Fibroblast of lung (primary cell): ENCODE measurements around the gene USP20.

Experiments
- EZH2 ChIP-seq: IDR thresholded peaks from 2 replicates; pipeline ENCODE4 v1.5.1; 2012; ENCODE audit warnings: low read length, control low read depth, mild to moderate bottlenecking; ENCODE audit errors: missing control alignments
- TF ChIP-seq, protein P1 (sequence below), 2 donors: IDR thresholded peaks in 1 of 2; conservative IDR thresholded peaks in 1 of 2; 1 replicate in 1 of 2; 2 replicates in 1 of 2; pipeline ENCODE4 v1.5.1; 2011 to 2012; ENCODE audit warnings: low read length in 2 of 2, control low read depth in 1 of 2, inconsistent platforms in 1 of 2, low read depth in 1 of 2, mild to moderate bottlenecking in 1 of 2

GRCh38 chr9:129828969-129829368 is 6.3 kb upstream of the USP20 start:
- no peak for TF ChIP-seq EZH2
- TF ChIP-seq, protein P1, sequence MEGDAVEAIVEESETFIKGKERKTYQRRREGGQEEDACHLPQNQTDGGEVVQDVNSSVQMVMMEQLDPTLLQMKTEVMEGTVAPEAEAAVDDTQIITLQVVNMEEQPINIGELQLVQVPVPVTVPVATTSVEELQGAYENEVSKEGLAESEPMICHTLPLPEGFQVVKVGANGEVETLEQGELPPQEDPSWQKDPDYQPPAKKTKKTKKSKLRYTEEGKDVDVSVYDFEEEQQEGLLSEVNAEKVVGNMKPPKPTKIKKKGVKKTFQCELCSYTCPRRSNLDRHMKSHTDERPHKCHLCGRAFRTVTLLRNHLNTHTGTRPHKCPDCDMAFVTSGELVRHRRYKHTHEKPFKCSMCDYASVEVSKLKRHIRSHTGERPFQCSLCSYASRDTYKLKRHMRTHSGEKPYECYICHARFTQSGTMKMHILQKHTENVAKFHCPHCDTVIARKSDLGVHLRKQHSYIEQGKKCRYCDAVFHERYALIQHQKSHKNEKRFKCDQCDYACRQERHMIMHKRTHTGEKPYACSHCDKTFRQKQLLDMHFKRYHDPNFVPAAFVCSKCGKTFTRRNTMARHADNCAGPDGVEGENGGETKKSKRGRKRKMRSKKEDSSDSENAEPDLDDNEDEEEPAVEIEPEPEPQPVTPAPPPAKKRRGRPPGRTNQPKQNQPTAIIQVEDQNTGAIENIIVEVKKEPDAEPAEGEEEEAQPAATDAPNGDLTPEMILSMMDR (conservative IDR thresholded peaks at IDR 0.05 in 1 of 2, IDR thresholded peaks at IDR 0.05 in 1 of 2; ENCODE audit: low read depth in 1 of 2, low read length in 2 of 2), result no peak
